Neural cell (in vitro differentiated cells): ENCODE measurements around the gene TF. TPM values are rescaled to one million over a fixed set of nuclear protein-coding genes. Genes with fewer than 3 reads are reported as not detected.

ENCODE experiments used
- H2AFZ ChIP-seq: fragments of 200-600, 300-800 bp; sonication (generic), shearing (Covaris generic); 2 replicates; pipeline ENCODE4 v1.6.0; 2014; ENCODE audit warnings: low read depth, mild to moderate bottlenecking, antibody characterized with exemption, low read length, moderate library complexity
- H3F3A ChIP-seq: fragments of 200-600 bp; shearing (Covaris generic); 2 replicates; pipeline ENCODE4 v1.6.1; 2016; ENCODE audit warnings: mild to moderate bottlenecking, moderate library complexity, mixed read lengths, antibody characterized with exemption, low read length; ENCODE audit not compliant: insufficient read depth, poor library complexity, severe bottlenecking
- H3K27ac ChIP-seq: fragments of 200-600, 300-800 bp; sonication (generic), shearing (Covaris generic); 2 replicates; pipeline ENCODE4 v1.5.1; 2014; ENCODE audit warnings: mild to moderate bottlenecking, low read length, moderate library complexity
- H3K27me3 ChIP-seq: fragments of 300-800, 200-600 bp; sonication (generic), shearing (Covaris generic); 2 replicates; pipeline ENCODE4 v1.6.0; 2014; ENCODE audit warnings: mild to moderate bottlenecking, low read depth, low read length, moderate library complexity; ENCODE audit not compliant: insufficient read depth
- H3K36me3 ChIP-seq: fragments of 300-800, 200-600 bp; sonication (generic), shearing (Covaris generic); 2 replicates; pipeline ENCODE4 v1.5.1; 2014; ENCODE audit warnings: mild to moderate bottlenecking, antibody characterized with exemption, low read length, moderate library complexity; ENCODE audit not compliant: insufficient read depth
- H3K4me2 ChIP-seq: fragments of 300-800, 200-600 bp; sonication (generic), shearing (Covaris generic); 2 replicates; pipeline ENCODE4 v1.6.0; 2014; ENCODE audit warnings: mild to moderate bottlenecking, low read length
- H3K4me3 ChIP-seq: fragments of 300-800, 200-600 bp; sonication (generic), shearing (Covaris generic); 2 replicates; pipeline ENCODE4 v1.5.1; 2014; ENCODE audit warnings: mild to moderate bottlenecking, low read length, moderate library complexity
- H3K79me2 ChIP-seq: fragments of 200-600 bp; shearing (Covaris generic); replicated peaks from 2 replicates; pipeline ENCODE4 v1.6.0; 2014; ENCODE audit warnings: mild to moderate bottlenecking, low read length, moderate library complexity; ENCODE audit not compliant: insufficient read depth
- H3K9ac ChIP-seq: fragments of 300-800, 200-600 bp; sonication (generic), shearing (Covaris generic); 2 replicates; pipeline ENCODE4 v1.6.1; 2016; ENCODE audit warnings: mild to moderate bottlenecking, low read length, mixed read lengths
- H3K9me2 ChIP-seq: fragments of 200-600 bp; shearing (Covaris generic); 2 replicates; pipeline ENCODE4 v1.6.1; 2016; ENCODE audit warnings: mild to moderate bottlenecking, low read length, mixed read lengths; ENCODE audit not compliant: insufficient read depth
- H3K9me3 ChIP-seq: fragments of 200-600, 300-800 bp; sonication (generic), shearing (Covaris generic); 2 replicates; pipeline ENCODE4 v1.6.1; 2016; ENCODE audit warnings: mild to moderate bottlenecking, mixed run types, low read length, moderate library complexity, mixed read lengths
- H4K20me1 ChIP-seq: fragments of 200-600 bp; shearing (Covaris generic); 2 replicates; pipeline ENCODE4 v1.6.1; 2016; ENCODE audit warnings: mild to moderate bottlenecking, mixed run types; ENCODE audit not compliant: insufficient read depth
- CTCF ChIP-seq: fragments of 450-650 bp; IDR thresholded peaks from 2 replicates; pipeline ENCODE4 v1.5.1; 2014; ENCODE audit warnings: antibody characterized with exemption, mild to moderate bottlenecking, moderate library complexity; ENCODE audit not compliant: poor library complexity, severe bottlenecking
- EP300 ChIP-seq: fragments of 450-650 bp; conservative IDR thresholded peaks from 2 replicates; pipeline ENCODE4 v1.6.1; 2014; ENCODE audit warnings: antibody characterized with exemption, mild to moderate bottlenecking, moderate library complexity; ENCODE audit not compliant: poor library complexity, severe bottlenecking
- EZH2 ChIP-seq: fragments of 200-600, 300-800 bp; shearing (Covaris generic), sonication (generic); IDR thresholded peaks from 2 replicates; pipeline ENCODE4 v1.6.1; 2014; ENCODE audit warnings: antibody characterized with exemption, low read length, borderline replicate concordance, mild to moderate bottlenecking; ENCODE audit not compliant: insufficient read depth, poor library complexity, severe bottlenecking
- MXI1 ChIP-seq: fragments of 450-650 bp; conservative IDR thresholded peaks from 2 replicates; pipeline ENCODE4 v1.6.1; 2014; ENCODE audit warnings: antibody characterized with exemption, mild to moderate bottlenecking; ENCODE audit not compliant: poor library complexity, severe bottlenecking
- POLR2AphosphoS5 ChIP-seq: IDR thresholded peaks from 2 replicates; pipeline ENCODE4 v1.6.1; 2012
- RAD21 ChIP-seq: fragments of 450-650 bp; conservative IDR thresholded peaks from 2 replicates; pipeline ENCODE4 v1.6.1; 2014; ENCODE audit warnings: antibody characterized with exemption, mild to moderate bottlenecking, moderate library complexity
- REST ChIP-seq: IDR thresholded peaks from 2 replicates; pipeline ENCODE4 v1.6.1; 2012; ENCODE audit warnings: borderline replicate concordance
- SMC3 ChIP-seq: fragments of 450-650 bp; conservative IDR thresholded peaks from 2 replicates; pipeline ENCODE4 v1.6.1; 2014; ENCODE audit warnings: antibody characterized with exemption, mild to moderate bottlenecking, moderate library complexity; ENCODE audit not compliant: poor library complexity
- TAF1 ChIP-seq: IDR thresholded peaks from 2 replicates; pipeline ENCODE4 v1.6.1; 2012; ENCODE audit warnings: low read depth
- polyA plus RNA-seq: library from polyadenylated mRNA; depleted of rRNA; stranded (reverse); fragments of >200 nt; gene quantifications from 2 replicates; pipeline ENCODE4 v1.2.3, GENCODE V29; 2014

The TF gene
- polyA plus RNA-seq, 1 donor from 2014 or later: 1.4 TPM

GRCh38 chr3:133773732-133774131 is 27.5 kb downstream of the TF start:
- TF ChIP-seq CTCF (no peak), TAF1 (no peak), MXI1 (no peak), EP300 (no peak), SMC3 (no peak), POLR2AphosphoS5 (no peak), REST (no peak), RAD21 (no peak), EZH2 (no peak)
- Histone ChIP-seq H3F3A (no peaks in the 10 kb centered on the region), H3K79me2 (no peaks in the 10 kb centered on the region), H3K9ac (no peak overlapping the region), H2AFZ (no peak overlapping the region), H3K4me3 (no peak overlapping the region), H4K20me1 (no peaks in the 10 kb centered on the region), H3K9me3 (no peaks in the 10 kb centered on the region), H3K9me2 (no peaks in the 10 kb centered on the region), H3K27ac (no peak overlapping the region), H3K4me2 (no peak overlapping the region), H3K27me3 (no peaks in the 10 kb centered on the region), H3K36me3 (no peaks in the 10 kb centered on the region)

- Histone ChIP-seq H2AFZ (no peak overlapping the region), H3K4me2 (no peak overlapping the region), H3K9me3 (no peaks in the 10 kb centered on the region), H3K27ac (no peak overlapping the region), H3K79me2 (no peaks in the 10 kb centered on the region), H3K27me3 (no peaks in the 10 kb centered on the region), H3K9me2 (no peaks in the 10 kb centered on the region), H3K9ac (no peak overlapping the region), H3K4me3 (no peak overlapping the region), H3K36me3 (no peaks in the 10 kb centered on the region), H4K20me1 (no peaks in the 10 kb centered on the region), H3F3A (no peaks in the 10 kb centered on the region)
- TF ChIP-seq RAD21 (no peak), POLR2AphosphoS5 (no peak)
Observed at GRCh38 chr3:133775309-133775708, 29.1 kb downstream of the TF start.

DNA sequence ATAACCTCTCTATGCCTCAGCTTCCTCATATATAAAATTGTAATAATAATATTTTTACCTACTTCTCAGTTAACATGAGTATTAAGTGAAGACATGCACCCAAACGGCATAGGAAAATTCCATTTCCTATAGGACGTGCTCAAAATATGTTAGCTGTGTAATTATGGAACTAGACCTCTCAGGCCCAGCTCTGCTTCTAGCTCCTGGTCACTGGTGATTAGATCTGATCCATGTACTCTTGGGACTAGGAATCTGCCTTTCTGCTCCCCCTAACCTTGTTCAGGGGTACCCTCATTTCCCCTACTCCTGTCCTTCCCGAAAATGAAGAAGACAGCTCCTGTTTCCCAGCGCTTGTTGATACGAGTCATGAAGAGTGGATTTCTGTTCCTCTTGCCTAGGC is 29.6 kb downstream of the TF start:
- Histone ChIP-seq H3K4me2 (no peak overlapping the region), H3K79me2 (no peaks in the 10 kb centered on the region), H3K4me3 (no peak overlapping the region), H3K36me3 (no peaks in the 10 kb centered on the region), H3K9ac (no peak overlapping the region), H3K9me2 (no peaks in the 10 kb centered on the region), H2AFZ (no peak overlapping the region), H3K27me3 (no peaks in the 10 kb centered on the region), H3F3A (no peaks in the 10 kb centered on the region), H4K20me1 (no peaks in the 10 kb centered on the region), H3K9me3 (no peaks in the 10 kb centered on the region), H3K27ac (no peak overlapping the region)
- no peak for TF ChIP-seq SMC3
- TF ChIP-seq EP300: no peak
- no peak for TF ChIP-seq REST
- TF ChIP-seq TAF1: no peak
- TF ChIP-seq EZH2: no peak
- no peak for TF ChIP-seq CTCF
